ENCODE data around the gene SUFU. TPM values are rescaled to one million over a fixed set of nuclear protein-coding genes. Genes with fewer than 3 reads are reported as not detected.
A peak's percentile ranks its signal among the peaks of the same experiment; 100 is the strongest.
"Not testable (repeated sequence)": the region's sequence is repeated elsewhere in the genome, so short reads cannot be mapped to it uniquely, and the experiment has no call there.

Gene SUFU
- total and polyA plus RNA-seq, 2 donors from 2014 or later, result 6.5 to 18.9 TPM

GRCh38 chr10:102660888-102661657 is 157.3 kb downstream of the SUFU start:
- peak in 4 of 5 donors; percentile 60 to 84 (median 78) for DNase-seq
- Histone ChIP-seq H3K36me3 (ENCODE audit: control insufficient read depth in 2 of 3, insufficient read depth in 3 of 3, low read length in 3 of 3) (peaks cover 2 to 13% (median 4%) of the 10 kb centered on the region in 3 donors), H3K27ac (ENCODE audit: low read depth in 2 of 2, low read length in 2 of 2) (no peak overlapping the region), H3K9me3 (ENCODE audit: control insufficient read depth in 2 of 3, insufficient read depth in 1 of 3, low read length in 3 of 3) (no peaks in the 10 kb centered on the region), H3K9ac (ENCODE audit: low read length in 3 of 3) (peak overlapping the region in 1 of 3 donors; percentile 34), H3K4me1 (ENCODE audit: control insufficient read depth in 2 of 3, insufficient read depth in 2 of 3, low read depth in 1 of 3, low read length in 3 of 3) (peaks cover 0 to 28% (median 18%) of the 10 kb centered on the region in 3 donors), H3K27me3 (ENCODE audit: control insufficient read depth, insufficient read depth, low read length) (no peaks in the 10 kb centered on the region), H3K4me3 (ENCODE audit: low read length in 3 of 3) (no peak overlapping the region)
- no peak for FAIRE-seq
- intact Hi-C loops (cut with DNase I), result no loop called here
- no peak for TF ChIP-seq CTCF (IDR thresholded peaks at IDR 0.05; ENCODE audit: borderline replicate concordance, extremely low read depth, insufficient read depth)

- H3K4me3 ChIP-seq (ENCODE audit: low read length in 3 of 3), result no peak overlapping the region
- no peak overlapping the region for H3K27ac ChIP-seq (ENCODE audit: low read depth in 2 of 2, low read length in 2 of 2)
- no peak for FAIRE-seq
- peaks cover 0 to 7% (median 0%) of the 10 kb centered on the region in 3 donors for H3K36me3 ChIP-seq (ENCODE audit: control insufficient read depth in 2 of 3, insufficient read depth in 3 of 3, low read length in 3 of 3)
- no peaks in the 10 kb centered on the region for H3K9me3 ChIP-seq (ENCODE audit: control insufficient read depth in 2 of 3, insufficient read depth in 1 of 3, low read length in 3 of 3)
- H3K27me3 ChIP-seq (ENCODE audit: control insufficient read depth, insufficient read depth, low read length), result no peaks in the 10 kb centered on the region
- H3K4me1 ChIP-seq (ENCODE audit: control insufficient read depth in 2 of 3, insufficient read depth in 2 of 3, low read depth in 1 of 3, low read length in 3 of 3), result peaks cover 0 to 29% (median 18%) of the 10 kb centered on the region in 3 donors
- H3K9ac ChIP-seq (ENCODE audit: low read length in 3 of 3), result no peak overlapping the region
- intact Hi-C loops (cut with DNase I), result no loop called here
- DNase-seq, result no peak
- no peak for TF ChIP-seq CTCF (IDR thresholded peaks at IDR 0.05; ENCODE audit: borderline replicate concordance, extremely low read depth, insufficient read depth)
Measured at GRCh38 chr10:102661658-102662028, 157.9 kb downstream of the SUFU start.

GRCh38 chr10:102665904-102666509 is 162.2 kb downstream of the SUFU start:
- H3K9ac ChIP-seq (ENCODE audit: low read length in 3 of 3), result no peak overlapping the region
- H3K9me3 ChIP-seq (ENCODE audit: control insufficient read depth in 2 of 3, insufficient read depth in 1 of 3, low read length in 3 of 3), result no peaks in the 10 kb centered on the region
- no peak for TF ChIP-seq CTCF (IDR thresholded peaks at IDR 0.05; ENCODE audit: borderline replicate concordance, extremely low read depth, insufficient read depth)
- no peaks in the 10 kb centered on the region for H3K27me3 ChIP-seq (ENCODE audit: control insufficient read depth, insufficient read depth, low read length)
- DNase-seq (peak; percentile 46 to 73 (median 59)), FAIRE-seq (no peak)
- intact Hi-C loops (cut with DNase I), result no loop called here
- peak overlapping the region; percentile 33 to 60 for H3K27ac ChIP-seq (ENCODE audit: low read depth in 2 of 2, low read length in 2 of 2)
- no peaks in the 10 kb centered on the region for H3K36me3 ChIP-seq (ENCODE audit: control insufficient read depth in 2 of 3, insufficient read depth in 3 of 3, low read length in 3 of 3)
- H3K4me1 ChIP-seq (ENCODE audit: control insufficient read depth in 2 of 3, insufficient read depth in 2 of 3, low read depth in 1 of 3, low read length in 3 of 3), result peaks cover 0 to 14% (median 4%) of the 10 kb centered on the region in 3 donors
- no peak overlapping the region for H3K4me3 ChIP-seq (ENCODE audit: low read length in 3 of 3)

GRCh38 chr10:102667411-102667810 is 163.6 kb downstream of the SUFU start:
- intact Hi-C loops (cut with DNase I); H3K36me3 ChIP-seq (ENCODE audit: control insufficient read depth in 2 of 3, insufficient read depth in 3 of 3, low read length in 3 of 3); H3K27me3 ChIP-seq (ENCODE audit: control insufficient read depth, insufficient read depth, low read length); H3K9ac ChIP-seq (ENCODE audit: low read length in 3 of 3); H3K9me3 ChIP-seq (ENCODE audit: control insufficient read depth in 2 of 3, insufficient read depth in 1 of 3, low read length in 3 of 3); H3K4me3 ChIP-seq (ENCODE audit: low read length in 3 of 3); FAIRE-seq; H3K27ac ChIP-seq (ENCODE audit: low read depth in 2 of 2, low read length in 2 of 2): not testable (repeated sequence)
- DNase-seq, result peak in 1 of 5 donors; percentile 26
- H3K4me1 ChIP-seq (ENCODE audit: control insufficient read depth in 2 of 3, insufficient read depth in 2 of 3, low read depth in 1 of 3, low read length in 3 of 3), result peaks cover 0 to 10% (median 4%) of the 10 kb centered on the region in 3 donors
